ENCODE results near the gene DNAH17. TPM values are rescaled to one million over a fixed set of nuclear protein-coding genes. Genes with fewer than 3 reads are reported as not detected.
"Not testable (repeated sequence)": the region's sequence is repeated elsewhere in the genome, so short reads cannot be mapped to it uniquely, and the experiment has no call there.

DNAH17 gene
- total and polyA plus RNA-seq, 2 experiments from 2014 or later: 1.7 TPM; not detected in 1

DNA sequence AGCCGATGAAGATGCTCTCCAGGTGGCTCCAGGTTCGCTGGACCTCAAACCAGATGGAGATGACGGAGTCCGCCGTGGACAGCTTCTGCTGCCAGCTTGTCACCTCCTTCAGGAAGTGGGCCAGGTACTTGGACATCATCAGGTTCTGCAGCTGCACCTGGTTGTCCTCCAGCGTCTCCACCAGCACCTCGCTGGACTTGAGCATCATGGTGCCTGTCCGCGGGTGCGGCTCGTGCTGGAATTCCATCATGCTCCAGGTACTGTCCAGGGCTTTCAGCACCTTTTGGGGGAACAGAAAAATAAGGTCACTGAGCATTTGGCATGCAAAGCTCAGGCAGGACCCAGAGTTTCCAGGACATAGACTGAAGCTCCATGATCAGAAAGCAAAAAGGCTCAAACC, 69.7 kb downstream of the DNAH17 start:
- Histone ChIP-seq H3K9me3 (ENCODE audit: low read depth) (no peaks in the 10 kb centered on the region), H3K27ac (no peak overlapping the region), H3K4me1 (ENCODE audit: low read depth) (no peaks in the 10 kb centered on the region), H3K36me3 (no peaks in the 10 kb centered on the region), H3K4me3 (no peak overlapping the region), H3K27me3 (no peaks in the 10 kb centered on the region)
- no peak for TF ChIP-seq CTCF (IDR thresholded peaks at IDR 0.05; ENCODE audit: low read depth, low read length)
- DNase-seq (ENCODE audit: low read depth in 1 of 2, low spot score in 1 of 2): no peak

- Histone ChIP-seq H3K4me1 (ENCODE audit: low read depth) (no peaks in the 10 kb centered on the region), H3K36me3 (no peaks in the 10 kb centered on the region), H3K27me3 (no peaks in the 10 kb centered on the region), H3K27ac (no peak overlapping the region), H3K4me3 (no peak overlapping the region), H3K9me3 (ENCODE audit: low read depth) (no peaks in the 10 kb centered on the region)
- no peak for TF ChIP-seq CTCF (IDR thresholded peaks at IDR 0.05; ENCODE audit: low read depth, low read length)
- no peak for DNase-seq (ENCODE audit: low read depth in 1 of 2, low spot score in 1 of 2)
Measured at GRCh38 chr17:78506454-78507309, 70.5 kb downstream of the DNAH17 start.

DNA sequence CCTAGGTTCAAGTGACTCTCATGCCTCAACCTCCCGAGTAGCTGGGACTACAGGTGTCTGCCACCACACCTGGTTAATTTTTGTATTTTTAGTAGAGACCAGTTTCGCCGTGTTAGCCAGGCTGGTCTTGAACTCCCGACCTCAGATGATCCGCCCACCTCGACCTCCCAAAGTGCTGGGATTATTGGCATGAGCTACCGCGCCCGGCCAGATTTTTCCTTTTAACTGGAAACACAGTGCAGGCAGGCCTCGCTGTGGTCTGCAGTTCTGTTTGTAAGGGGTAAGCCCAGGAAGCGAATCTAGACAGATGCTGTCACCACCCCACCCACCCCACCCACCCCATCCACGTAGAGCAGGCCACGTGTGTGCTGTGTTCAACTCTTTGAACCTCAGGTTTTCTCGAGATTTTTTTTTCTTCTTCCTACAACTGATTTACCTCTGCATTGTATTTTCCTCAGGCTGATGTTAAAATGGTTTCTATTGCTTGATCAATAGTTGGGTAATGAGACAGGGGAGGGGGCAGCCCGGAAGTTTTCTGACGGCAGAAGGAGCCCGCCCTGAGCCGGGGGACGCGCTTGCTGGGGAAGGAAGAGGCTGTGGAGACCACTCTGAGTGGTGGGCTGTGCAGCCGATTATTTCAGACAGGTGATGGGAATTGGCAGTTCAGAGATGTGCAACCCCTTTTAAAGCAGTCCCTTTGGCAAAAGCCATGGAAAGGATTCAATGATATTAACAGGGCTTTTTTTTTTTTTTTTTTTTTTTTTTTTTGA, 72.9 kb downstream of the DNAH17 start:
- DNase-seq (ENCODE audit: low read depth in 1 of 2, low spot score in 1 of 2): no peak
- no peaks in the 10 kb centered on the region for H3K9me3 ChIP-seq (ENCODE audit: low read depth)
- no peaks in the 10 kb centered on the region for H3K27me3 ChIP-seq
- TF ChIP-seq CTCF (IDR thresholded peaks at IDR 0.05; ENCODE audit: low read depth, low read length): no peak
- no peak overlapping the region for H3K4me3 ChIP-seq
- no peaks in the 10 kb centered on the region for H3K36me3 ChIP-seq
- no peaks in the 10 kb centered on the region for H3K4me1 ChIP-seq (ENCODE audit: low read depth)
- no peak overlapping the region for H3K27ac ChIP-seq

- H3K27me3 ChIP-seq; H3K9me3 ChIP-seq (ENCODE audit: low read depth); H3K4me3 ChIP-seq; H3K4me1 ChIP-seq (ENCODE audit: low read depth); DNase-seq (ENCODE audit: low read depth in 1 of 2, low spot score in 1 of 2); H3K36me3 ChIP-seq; H3K27ac ChIP-seq: not testable (repeated sequence)
Measured at GRCh38 chr17:78503388-78503787, 73.8 kb downstream of the DNAH17 start.

DNA sequence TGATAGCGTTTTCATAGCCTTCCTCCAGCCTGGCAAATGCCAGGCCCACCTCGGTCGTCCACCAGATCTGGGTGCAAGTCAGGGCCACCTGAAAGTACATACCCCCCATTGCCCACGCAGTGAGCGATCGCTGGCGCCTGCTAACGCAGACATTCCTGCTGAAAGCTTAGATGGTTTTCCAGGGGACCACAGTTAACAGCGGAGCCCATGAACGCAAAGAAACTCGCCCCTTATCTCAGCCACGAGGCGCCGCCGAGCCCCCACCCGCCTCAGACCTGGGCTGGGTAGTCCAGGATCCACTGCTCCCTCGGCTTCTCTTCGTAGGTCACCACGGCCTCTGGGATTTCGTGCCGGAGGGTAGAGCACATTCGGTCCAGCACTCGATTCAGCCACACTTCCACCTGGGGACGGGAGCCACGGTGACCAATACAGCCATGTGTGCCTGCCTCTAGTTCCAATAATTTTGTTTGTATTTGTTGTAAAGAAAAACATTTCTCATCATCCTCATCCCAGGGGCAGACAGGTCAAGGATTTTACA, 74.5 kb downstream of the DNAH17 start:
- DNase-seq (ENCODE audit: low read depth in 1 of 2, low spot score in 1 of 2): no peak
- no peaks in the 10 kb centered on the region for H3K9me3 ChIP-seq (ENCODE audit: low read depth)
- no peaks in the 10 kb centered on the region for H3K27me3 ChIP-seq
- no peaks in the 10 kb centered on the region for H3K36me3 ChIP-seq
- no peak overlapping the region for H3K27ac ChIP-seq
- H3K4me3 ChIP-seq: no peak overlapping the region
- no peak for TF ChIP-seq CTCF (IDR thresholded peaks at IDR 0.05; ENCODE audit: low read depth, low read length)
- no peaks in the 10 kb centered on the region for H3K4me1 ChIP-seq (ENCODE audit: low read depth)

All from cardiac muscle cell (in vitro differentiated cells and primary cell).